Gastroesophageal sphincter (tissue), 4 donors: Measurements from ENCODE around the gene PRSS37. TPM values are rescaled to one million over a fixed set of nuclear protein-coding genes. Genes with fewer than 3 reads are reported as not detected.

Experiments
- ATAC-seq: fragments of 150-250 bp; one replicate; pipeline ENCODE4 v1.9.1; 2016; ENCODE audit warnings: mild to moderate bottlenecking, moderate library complexity
- H3K27ac ChIP-seq, 4 donors: fragments of 200-600 bp; sonication (generic) in 3 of 4; 1 replicate in 3 of 4; 2 replicates in 1 of 4; pipeline ENCODE4 v1.5.1; 2016 to 2019
- H3K27me3 ChIP-seq: fragments of 200-600 bp; sonication (generic); one replicate; pipeline ENCODE4 v1.5.1; 2019
- H3K36me3 ChIP-seq, 2 donors: fragments of 200-600 bp; sonication (generic); one replicate each; pipeline ENCODE4 v1.5.1; 2019; ENCODE audit warnings: control low read depth in 1 of 2
- H3K4me1 ChIP-seq, 3 donors: fragments of 200-600 bp; sonication (generic); 1 replicate in 2 of 3; 2 replicates in 1 of 3; pipeline ENCODE4 v1.5.1; 2016 to 2019; ENCODE audit warnings: control low read depth in 2 of 3
- H3K4me3 ChIP-seq, 2 donors: fragments of 200-600 bp; sonication (generic); one replicate each; pipeline ENCODE4 v1.5.1; 2019; ENCODE audit warnings: mild to moderate bottlenecking in 1 of 2, moderate library complexity in 1 of 2
- H3K9me3 ChIP-seq, 3 donors: fragments of 200-600 bp; sonication (generic); one replicate each; pipeline ENCODE4 v1.5.1; 2017 to 2019; ENCODE audit warnings: control low read depth in 2 of 3
- CTCF ChIP-seq, 4 experiments: fragments of 200-600 bp in 2 of 4; fragments of 450-650 bp in 2 of 4; sonication (generic) in 1 of 4; IDR thresholded peaks; one replicate each; pipeline ENCODE4 v1.5.1; 2017 to 2019; ENCODE audit warnings: antibody characterized with exemption in 4 of 4, mild to moderate bottlenecking in 2 of 4, moderate library complexity in 2 of 4
- EP300 ChIP-seq: sonication (generic); formaldehyde crosslinking; IDR thresholded peaks from one replicate; pipeline ENCODE4 v1.6.1; 2017; ENCODE audit warnings: antibody characterized with exemption, mild to moderate bottlenecking
- POLR2A ChIP-seq, 2 donors: fragments of 450-650 bp; IDR thresholded peaks; one replicate each; pipeline ENCODE4 v1.6.1; 2017; ENCODE audit warnings: antibody characterized with exemption in 2 of 2, mild to moderate bottlenecking in 2 of 2, moderate library complexity in 1 of 2
- POLR2AphosphoS5 ChIP-seq: sonication (generic); formaldehyde crosslinking; IDR thresholded peaks from one replicate; pipeline ENCODE4 v1.6.1; 2017; ENCODE audit warnings: antibody characterized with exemption
- WGBS, 2 donors: methylation state at CpG; one replicate each; pipeline ENCODE4 v1.1.5; 2018; ENCODE audit warnings: low coverage in 1 of 2; 5-methylcytosine and 5-hydroxymethylcytosine counted together
- total RNA-seq, 4 donors: library from RNA; depleted of rRNA; stranded (reverse); fragments of >200 nt; gene quantifications; one replicate each; pipeline ENCODE4 v1.1.0, GENCODE V29; 2016

Gene PRSS37
- total RNA-seq, 4 donors from 2014 or later = not detected

GRCh38 chr7:141864765-141865447, 23.6 kb upstream of the PRSS37 start:
- Histone ChIP-seq H3K27me3 (no peaks in the 10 kb centered on the region), H3K36me3 (no peaks in the 10 kb centered on the region), H3K4me1 (no peaks in the 10 kb centered on the region), H3K4me3 (no peak overlapping the region), H3K9me3 (peaks cover 0 to 16% (median 0%) of the 10 kb centered on the region in 3 donors), H3K27ac (no peak overlapping the region)
- TF ChIP-seq EP300 = no peak
- TF ChIP-seq POLR2A (IDR thresholded peaks at IDR 0.05) = no peak
- TF ChIP-seq POLR2AphosphoS5 = no peak
- no peak for TF ChIP-seq CTCF (IDR thresholded peaks at IDR 0.05)
- WGBS, 2 donors = 70 to 76% methylated on average over 2 of the region's 2 CpGs
- no peak for ATAC-seq

- no peak for ATAC-seq
- Histone ChIP-seq H3K27ac (no peak overlapping the region), H3K27me3 (no peaks in the 10 kb centered on the region), H3K9me3 (peaks cover 0 to 36% (median 0%) of the 10 kb centered on the region in 3 donors), H3K4me3 (no peak overlapping the region), H3K4me1 (no peaks in the 10 kb centered on the region), H3K36me3 (no peaks in the 10 kb centered on the region)
- TF ChIP-seq POLR2AphosphoS5 (no peak), EP300 (no peak), POLR2A (IDR thresholded peaks at IDR 0.05) (no peak), CTCF (IDR thresholded peaks at IDR 0.05) (no peak)
- 56 to 71% methylated on average over 2 of the region's 2 CpGs for WGBS, 2 donors
These were observed 18.9 kb upstream of the PRSS37 start for GRCh38 chr7:141860207-141860606.

GRCh38 chr7:141847996-141848395, 6.7 kb upstream of the PRSS37 start:
- Histone ChIP-seq H3K27ac (no peak overlapping the region), H3K27me3 (no peaks in the 10 kb centered on the region), H3K4me3 (no peak overlapping the region), H3K4me1 (no peaks in the 10 kb centered on the region), H3K36me3 (no peaks in the 10 kb centered on the region), H3K9me3 (peaks cover 0 to 40% (median 0%) of the 10 kb centered on the region in 3 donors)
- TF ChIP-seq CTCF (IDR thresholded peaks at IDR 0.05) (no peak), POLR2A (IDR thresholded peaks at IDR 0.05) (no peak), POLR2AphosphoS5 (no peak), EP300 (no peak)
- 60 to 68% methylated on average over 3 to 5 of the region's 5 CpGs for WGBS, 2 donors
- ATAC-seq = no peak

DNA sequence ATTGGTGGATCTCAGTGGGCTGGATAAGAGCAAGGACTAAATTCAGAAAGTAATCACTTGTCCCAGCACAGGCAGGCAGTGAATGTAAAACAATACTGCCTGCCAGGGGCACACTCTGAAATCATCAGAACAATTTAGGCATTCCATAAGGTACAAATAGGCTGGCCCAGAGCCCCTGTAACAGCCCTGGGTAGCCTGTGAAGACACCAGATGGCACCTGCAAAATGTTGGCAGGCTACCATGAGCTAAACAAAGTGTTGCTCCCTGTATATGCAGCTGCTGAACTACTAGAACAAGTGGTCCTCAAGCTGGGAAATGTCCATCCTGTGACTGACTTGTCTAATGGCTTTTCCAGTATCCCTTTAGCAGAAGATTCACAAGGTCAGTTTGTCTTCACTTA, 3.0 kb upstream of the PRSS37 start:
- H3K36me3 ChIP-seq = no peaks in the 10 kb centered on the region
- H3K4me1 ChIP-seq = no peaks in the 10 kb centered on the region
- H3K4me3 ChIP-seq = no peak overlapping the region
- ATAC-seq = no peak
- no peak overlapping the region for H3K27ac ChIP-seq
- H3K27me3 ChIP-seq = no peaks in the 10 kb centered on the region
- H3K9me3 ChIP-seq = peaks cover 0 to 27% (median 0%) of the 10 kb centered on the region in 3 donors
- no peak for TF ChIP-seq POLR2A (IDR thresholded peaks at IDR 0.05)
- TF ChIP-seq POLR2AphosphoS5 = no peak

DNA sequence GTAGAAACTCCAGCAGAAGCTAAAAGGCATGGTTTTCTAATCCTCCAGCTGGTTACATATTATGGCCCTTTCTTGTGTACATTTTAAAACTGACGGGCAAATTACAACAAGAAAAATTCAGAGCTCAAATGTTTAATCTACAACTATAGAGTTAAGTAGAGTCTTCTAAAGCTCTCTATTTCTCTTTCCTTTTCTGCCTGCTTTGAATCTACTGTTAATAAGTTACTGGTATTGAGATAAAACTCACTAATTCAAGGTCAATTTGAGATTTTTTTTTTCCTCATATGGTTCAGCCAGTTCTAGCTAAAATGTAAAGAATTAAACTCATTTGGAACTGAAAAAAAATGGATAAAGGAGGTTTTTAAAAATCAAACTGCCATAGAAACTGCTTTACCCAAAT, 1.6 kb upstream of the PRSS37 start:
- TF ChIP-seq POLR2A (IDR thresholded peaks at IDR 0.05) = no peak
- TF ChIP-seq POLR2AphosphoS5 = no peak
- TF ChIP-seq CTCF (IDR thresholded peaks at IDR 0.05) = no peak
- no peak for TF ChIP-seq EP300
- WGBS, 2 donors = 60 to 88% methylated on average over 1 of the region's 1 CpG
- Histone ChIP-seq H3K4me3 (no peak overlapping the region), H3K4me1 (no peaks in the 10 kb centered on the region), H3K27ac (no peak overlapping the region), H3K27me3 (no peaks in the 10 kb centered on the region), H3K9me3 (peaks cover 0 to 15% (median 0%) of the 10 kb centered on the region in 3 donors), H3K36me3 (no peaks in the 10 kb centered on the region)
- ATAC-seq = no peak
